H1 (cell line): Measurements from ENCODE around the gene ECI1. TPM values are rescaled to one million over a fixed set of nuclear protein-coding genes. Genes with fewer than 3 reads are reported as not detected.
A peak's percentile ranks its signal among the peaks of the same experiment; 100 is the strongest.

Experiments used
- CTCF ChIA-PET: fragments of 300-600 bp; sonication (Branson Sonifier 250); formaldehyde crosslinking; loops from one replicate; lab custom pipeline; 2021; ENCODE audit not compliant: partially characterized antibody; lab: Charles Lee
- POLR2A ChIA-PET: fragments of 300-600 bp; sonication (Branson Sonifier 250); formaldehyde crosslinking; loops from one replicate; lab custom pipeline; 2021; ENCODE audit warnings: inconsistent platforms; ENCODE audit not compliant: partially characterized antibody; lab: Charles Lee
- DNase-seq, 2 experiments: peaks; one replicate each; pipeline versions ENCODE4 v3.0.0 to v3.0.0-alpha.2; 2010 to 2022; ENCODE audit warnings: low spot score in 2 of 2, low read depth in 1 of 2, mixed read lengths in 1 of 2
- FAIRE-seq: peaks from 2 replicates; lab custom pipeline; 2011; peaks lifted over from hg19 to GRCh38; lab: Jason Lieb, UNC
- H2AFZ ChIP-seq: 2 replicates; pipeline ENCODE4 v1.8.1; 2012; ENCODE audit warnings: low read length, inconsistent platforms
- H2AK5ac ChIP-seq: 2 replicates; pipeline ENCODE4 v1.6.1; 2013; ENCODE audit warnings: low read depth, low read length
- H2BK120ac ChIP-seq: replicated peaks from 2 replicates; pipeline ENCODE3; 2013; ENCODE audit warnings: low read depth, low read length, inconsistent platforms
- H2BK12ac ChIP-seq: 2 replicates; pipeline ENCODE4 v1.6.1; 2013; ENCODE audit warnings: low read depth, low read length
- H2BK15ac ChIP-seq: 2 replicates; pipeline ENCODE4 v1.6.1; 2013; ENCODE audit warnings: low read length
- H2BK20ac ChIP-seq: 2 replicates; pipeline ENCODE4 v1.6.1; 2013; ENCODE audit warnings: low read length
- H2BK5ac ChIP-seq: 2 replicates; pipeline ENCODE4 v1.6.1; 2013; ENCODE audit warnings: low read depth, low read length
- H3K14ac ChIP-seq: 2 replicates; pipeline ENCODE4 v1.6.1; 2013; ENCODE audit warnings: inconsistent platforms; ENCODE audit not compliant: insufficient read length
- H3K18ac ChIP-seq: 2 replicates; pipeline ENCODE4 v1.6.1; 2013; ENCODE audit warnings: low read length; ENCODE audit errors: extremely low read depth
- H3K23ac ChIP-seq: 2 replicates; pipeline ENCODE4 v1.6.1; 2013; ENCODE audit warnings: inconsistent platforms; ENCODE audit not compliant: insufficient read length
- H3K23me2 ChIP-seq: 2 replicates; pipeline ENCODE4 v1.6.1; 2013; ENCODE audit warnings: low read depth, low read length
- H3K27ac ChIP-seq: 2 replicates; pipeline ENCODE4 v1.6.1; 2011; ENCODE audit warnings: low read depth, low read length, inconsistent platforms
- H3K27me3 ChIP-seq, 4 experiments: replicated peaks in 1 of 4; 1 replicate in 1 of 4; 2 replicates in 3 of 4; pipeline versions ENCODE4 v1.6.1 to v1.8.1; 2011 to 2013; ENCODE audit warnings: low read length in 3 of 4, mild to moderate bottlenecking in 3 of 4, inconsistent platforms in 2 of 4, mixed read lengths in 2 of 4, moderate library complexity in 1 of 4; ENCODE audit not compliant: control insufficient read depth in 3 of 4, insufficient read depth in 3 of 4; ENCODE audit errors: extremely low read depth in 1 of 4
- H3K36me3 ChIP-seq, 4 experiments: 2 replicates each; pipeline versions ENCODE4 v1.6.1 to v1.8.1; 2011 to 2013; ENCODE audit warnings: mild to moderate bottlenecking in 4 of 4, low read length in 3 of 4, moderate library complexity in 2 of 4, control low read depth in 1 of 4, inconsistent platforms in 1 of 4; ENCODE audit not compliant: insufficient read depth in 4 of 4, control insufficient read depth in 2 of 4
- H3K4ac ChIP-seq: replicated peaks from 2 replicates; pipeline ENCODE3; 2013; ENCODE audit warnings: low read length, low read depth, mixed read lengths, inconsistent platforms; ENCODE audit not compliant: insufficient read length
- H3K4me1 ChIP-seq, 4 experiments: replicated peaks in 1 of 4; 1 replicate in 1 of 4; 2 replicates in 3 of 4; pipeline versions ENCODE4 v1.6.1 to v1.8.1; 2011 to 2013; ENCODE audit warnings: low read length in 3 of 4, inconsistent platforms in 2 of 4, mixed read lengths in 1 of 4; ENCODE audit not compliant: insufficient read depth in 4 of 4, control insufficient read depth in 3 of 4
- H3K4me2 ChIP-seq, 2 experiments: 2 replicates each; pipeline versions ENCODE4 v1.6.1 to v1.8.1; 2011 to 2013; ENCODE audit warnings: low read depth in 2 of 2, low read length in 2 of 2, control low read depth in 1 of 2, inconsistent platforms in 1 of 2, mild to moderate bottlenecking in 1 of 2; ENCODE audit not compliant: insufficient read depth in 1 of 2
- H3K4me3 ChIP-seq, 4 experiments: fragments of 200-600, 300-600 bp in 1 of 4; sonication (generic), shearing (Covaris generic), sonication (Bioruptor Twin) in 1 of 4; 2 replicates each; pipeline versions ENCODE4 v1.5.1 to v1.8.1; 2011 to 2016; ENCODE audit warnings: low read length in 4 of 4, low read depth in 3 of 4, control low read depth in 2 of 4, inconsistent platforms in 2 of 4, mild to moderate bottlenecking in 2 of 4, mixed read lengths in 1 of 4, moderate library complexity in 1 of 4; ENCODE audit not compliant: insufficient read depth in 2 of 4; ENCODE audit errors: extremely low read depth in 1 of 4
- H3K56ac ChIP-seq: replicated peaks from 2 replicates; pipeline ENCODE3; 2013; ENCODE audit warnings: low read depth, mild to moderate bottlenecking, mixed read lengths, low read length, inconsistent platforms; ENCODE audit not compliant: insufficient read length
- H3K79me1 ChIP-seq: 2 replicates; pipeline ENCODE4 v1.6.1; 2013; ENCODE audit warnings: low read depth, low read length, control low read depth
- H3K79me2 ChIP-seq, 2 experiments: 2 replicates each; pipeline versions ENCODE4 v1.6.1 to v1.8.1; 2012 to 2013; ENCODE audit warnings: low read length in 2 of 2, mild to moderate bottlenecking in 2 of 2, inconsistent platforms in 1 of 2; ENCODE audit not compliant: insufficient read depth in 2 of 2, control insufficient read depth in 1 of 2
- H3K9ac ChIP-seq, 4 experiments: replicated peaks in 1 of 4; 1 replicate in 1 of 4; 2 replicates in 3 of 4; pipeline versions ENCODE4 v1.6.1 to v1.8.1; 2011 to 2013; ENCODE audit warnings: low read depth in 3 of 4, low read length in 3 of 4, control low read depth in 2 of 4, mild to moderate bottlenecking in 2 of 4, moderate library complexity in 2 of 4, inconsistent platforms in 1 of 4; ENCODE audit errors: extremely low read depth in 1 of 4
- H3K9me3 ChIP-seq, 2 experiments: 2 replicates each; pipeline versions ENCODE4 v1.6.1 to v1.8.1; 2012 to 2013; ENCODE audit warnings: mild to moderate bottlenecking in 2 of 2, moderate library complexity in 2 of 2, control low read depth in 1 of 2, inconsistent platforms in 1 of 2, low read depth in 1 of 2, low read length in 1 of 2, mixed read lengths in 1 of 2; ENCODE audit not compliant: insufficient read depth in 2 of 2
- H4K20me1 ChIP-seq, 2 experiments: replicated peaks in 1 of 2; 2 replicates each; pipeline versions ENCODE3 to v1.8.1; 2011 to 2013; ENCODE audit warnings: inconsistent platforms in 2 of 2, low read length in 2 of 2, mild to moderate bottlenecking in 1 of 2; ENCODE audit not compliant: insufficient read depth in 2 of 2, control insufficient read depth in 1 of 2
- H4K5ac ChIP-seq: 2 replicates; pipeline ENCODE4 v1.6.1; 2013; ENCODE audit warnings: low read length, low read depth, mixed read lengths, inconsistent platforms; ENCODE audit not compliant: insufficient read length
- H4K8ac ChIP-seq: 2 replicates; pipeline ENCODE4 v1.8.0; 2013; ENCODE audit warnings: mild to moderate bottlenecking, moderate library complexity, low read length, inconsistent platforms; ENCODE audit not compliant: insufficient read depth; ENCODE audit errors: extremely low read depth
- H4K91ac ChIP-seq: replicated peaks from 2 replicates; pipeline ENCODE3; 2013; ENCODE audit warnings: low read length, mixed read lengths, inconsistent platforms; ENCODE audit not compliant: insufficient read length
- BRCA1 ChIP-seq: IDR thresholded peaks from 2 replicates; pipeline ENCODE4 v1.6.1; 2012; ENCODE audit warnings: low read depth, low read length, improper control_type of control experiment
- CEBPB ChIP-seq: IDR thresholded peaks from 2 replicates; pipeline ENCODE4 v1.6.1; 2012; ENCODE audit warnings: low read depth, low read length
- EP300 ChIP-seq, 2 experiments: IDR thresholded peaks; 1 replicate in 1 of 2; 2 replicates in 1 of 2; pipeline ENCODE4 v1.6.1; 2011 to 2012; ENCODE audit warnings: low read depth in 2 of 2, low read length in 2 of 2, mild to moderate bottlenecking in 2 of 2, borderline replicate concordance in 1 of 2, inconsistent platforms in 1 of 2, moderate library complexity in 1 of 2
- GTF2F1 ChIP-seq: IDR thresholded peaks from 2 replicates; pipeline ENCODE4 v1.6.1; 2012; ENCODE audit warnings: low read depth, low read length, improper control_type of control experiment, borderline replicate concordance
- JUN ChIP-seq: IDR thresholded peaks from 2 replicates; pipeline ENCODE4 v1.6.1; 2011; ENCODE audit warnings: low read depth, mild to moderate bottlenecking, improper control_type of control experiment, low read length
- KDM4A ChIP-seq: IDR thresholded peaks from one replicate; pipeline ENCODE4 v1.7.1; 2012; ENCODE audit warnings: low read depth, mild to moderate bottlenecking, moderate library complexity, low read length, inconsistent platforms; ENCODE audit not compliant: severe bottlenecking
- MAFK ChIP-seq: IDR thresholded peaks from 2 replicates; pipeline ENCODE4 v1.6.1; 2012; ENCODE audit warnings: low read depth, mild to moderate bottlenecking, improper control_type of control experiment, low read length
- POLR2A ChIP-seq, 2 experiments: IDR thresholded peaks; 1 replicate in 1 of 2; 2 replicates in 1 of 2; pipeline ENCODE4 v1.6.1; 2011; ENCODE audit warnings: low read depth in 2 of 2, low read length in 2 of 2, mild to moderate bottlenecking in 2 of 2; ENCODE audit errors: control extremely low read depth in 1 of 2
- POU5F1 ChIP-seq: IDR thresholded peaks from 2 replicates; pipeline ENCODE4 v1.6.1; 2011; ENCODE audit warnings: low read depth, mild to moderate bottlenecking, low read length, moderate library complexity
- RAD21 ChIP-seq, 2 experiments: IDR thresholded peaks in 1 of 2; conservative IDR thresholded peaks in 1 of 2; 2 replicates each; pipeline ENCODE4 v1.6.1; 2011; ENCODE audit warnings: low read depth in 2 of 2, low read length in 2 of 2, improper control_type of control experiment in 1 of 2, inconsistent platforms in 1 of 2, mild to moderate bottlenecking in 1 of 2, moderate library complexity in 1 of 2
- SP1 ChIP-seq: IDR thresholded peaks from 2 replicates; pipeline ENCODE4 v1.6.1; 2011; ENCODE audit warnings: low read depth, low read length
- SP2 ChIP-seq: IDR thresholded peaks from 2 replicates; pipeline ENCODE4 v1.6.1; 2012; ENCODE audit warnings: mild to moderate bottlenecking, low read length, inconsistent platforms
- ZNF274 ChIP-seq: IDR thresholded peaks from 2 replicates; pipeline ENCODE4 v1.7.0; 2012; ENCODE audit warnings: low read length, borderline replicate concordance; ENCODE audit errors: extremely low read depth
- WGBS, 2 experiments: shearing (Covaris generic) in 1 of 2; methylation state at CpG; one replicate each; pipeline versions ENCODE4 v1.1.6 to v1.1.7; 2013 to 2015; ENCODE audit warnings: low lambda C conversion rate in 2 of 2, mixed read lengths in 2 of 2, inconsistent platforms in 1 of 2, low coverage in 1 of 2, missing lambda C conversion rate in 1 of 2; ENCODE audit not compliant: insufficient replicate concordance in 2 of 2, insufficient coverage in 1 of 2, insufficient read length in 1 of 2; ENCODE audit errors: extremely low coverage in 1 of 2, missing lambda C conversion rate in 1 of 2; 5-methylcytosine and 5-hydroxymethylcytosine counted together
- polyA plus RNA-seq, 7 experiments: library from polyadenylated mRNA; depleted of rRNA in 3 of 7; stranded (reverse) in 5 of 7; unstranded in 2 of 7; fragments of >200 nt in 5 of 7; fragments of 200-250 nt in 2 of 7; gene quantifications; 1 replicate in 5 of 7; 2 replicates in 1 of 7; 4 replicates in 1 of 7; pipeline versions ENCODE4 v1.2.1 to v1.2.3, GENCODE V29; 2011 to 2013; ENCODE audit warnings: missing spikeins in 2 of 7, mixed read lengths in 2 of 7
- total RNA-seq: library from RNA; stranded (reverse); fragmentation: NEBNext Ultra II Directional; extraction: Animal tissue kit (Norgen Biotek cat#: 25700); gene quantifications from 2 replicates; pipeline ENCODE4 v1.2.1, GENCODE V29; 2021

The ECI1 gene
- total and polyA plus RNA-seq, 2 of the 8 experiments (the other 6 are each of a cell fraction or from before 2014, with no cell fraction given): 79.5 to 151 TPM

DNA sequence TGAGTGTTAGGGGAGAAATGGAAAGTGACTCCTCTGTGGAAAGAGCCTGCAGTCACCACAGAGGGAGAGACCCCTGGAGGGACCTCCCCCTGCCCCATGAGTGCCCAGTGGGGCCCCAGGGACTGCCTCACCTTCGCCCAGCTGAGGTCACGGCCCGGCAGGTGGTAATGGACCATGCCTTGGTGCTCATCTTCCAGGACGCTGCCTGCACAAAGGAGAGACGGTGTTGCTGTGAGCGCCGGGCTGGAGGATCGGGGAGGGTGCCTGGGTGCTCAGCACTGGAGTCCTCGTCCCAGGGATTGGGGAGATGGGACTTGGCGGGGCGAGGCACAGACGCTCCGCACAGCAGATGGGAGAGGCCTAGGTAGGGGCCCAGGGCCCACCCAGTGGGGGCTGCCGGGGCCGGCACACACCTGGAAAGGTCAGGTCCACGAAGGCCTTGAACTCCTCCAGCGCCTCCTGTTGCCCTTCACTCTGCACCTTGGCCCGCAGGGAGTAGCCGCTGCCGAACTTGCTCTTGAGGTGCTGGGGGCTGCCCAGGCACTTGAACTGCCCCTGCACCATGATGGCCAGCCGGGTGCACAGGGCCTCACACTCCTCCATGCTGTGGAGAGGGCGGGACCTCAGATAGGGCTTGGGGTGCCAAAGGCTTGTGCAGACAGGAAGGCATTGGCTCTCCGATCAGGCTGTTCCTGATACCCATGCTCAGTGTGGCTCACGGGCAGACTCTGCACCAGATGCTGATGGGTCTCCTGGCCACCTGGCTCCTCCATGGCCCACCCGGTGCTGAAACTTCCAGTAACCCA lies 26.3 kb upstream of the ECI1 start:
- H4K8ac ChIP-seq: peak overlapping the region; percentile 35; the same call in 1 of the 2 replicates
- POLR2A ChIA-PET: interaction anchor here (0.6 to 1.9 kb wide), 11 partner anchors 9 to 325 kb away, joined by 3 to 6 read pairs (median 3); partner anchors contain the start of gene ECI1
- WGBS, 2 experiments: 90% methylated on average over 24 of the region's 25 CpGs; no CpG with 5 or more reads in 1 of the 2 experiments
- TF ChIP-seq ZNF274: no peak
- TF ChIP-seq MAFK: no peak
- TF ChIP-seq JUN: no peak
- no peak for TF ChIP-seq KDM4A
- no peak for TF ChIP-seq BRCA1
- TF ChIP-seq RAD21 (IDR thresholded peaks at IDR 0.05 in 1 of 2, conservative IDR thresholded peaks at IDR 0.05 in 1 of 2; ENCODE audit: low read depth in 2 of 2, low read length in 2 of 2): no peak
- no peak for TF ChIP-seq EP300 (IDR thresholded peaks at IDR 0.05; ENCODE audit: borderline replicate concordance in 1 of 2, low read depth in 2 of 2, low read length in 2 of 2)
- TF ChIP-seq CEBPB: no peak
- no peak for TF ChIP-seq SP1
- TF ChIP-seq GTF2F1: no peak
- no peak for TF ChIP-seq SP2
- no peak for TF ChIP-seq POU5F1
- TF ChIP-seq POLR2A (IDR thresholded peaks at IDR 0.05; ENCODE audit: control extremely low read depth in 1 of 2, low read depth in 2 of 2, low read length in 2 of 2): no peak

More for the DNA sequence above, 26.3 kb upstream of the ECI1 start:
- no peaks in the 10 kb centered on the region for H3K9me3 ChIP-seq
- no peak overlapping the region for H2AFZ ChIP-seq
- no peaks in the 10 kb centered on the region for H3K36me3 ChIP-seq
- no peak overlapping the region for H2BK120ac ChIP-seq
- no peak overlapping the region for H3K18ac ChIP-seq
- H4K5ac ChIP-seq: no peak overlapping the region
- H2BK20ac ChIP-seq: no peak overlapping the region
- H4K20me1 ChIP-seq: peaks cover 3 to 5% of the 10 kb centered on the region in 2 experiments
- H3K23me2 ChIP-seq: no peaks in the 10 kb centered on the region
- no peak for DNase-seq
- no peaks in the 10 kb centered on the region; a peak in 1 of 7 replicates for H3K4me1 ChIP-seq
- no peak overlapping the region for H3K23ac ChIP-seq
- no peak for FAIRE-seq
- no peak overlapping the region for H3K4me2 ChIP-seq
- H2AK5ac ChIP-seq: no peak overlapping the region
- no peak overlapping the region for H3K14ac ChIP-seq
- CTCF ChIA-PET: interaction anchor here (0.6 to 4.8 kb wide), 12 partner anchors 7 to 223 kb away, joined by 3 to 30 read pairs (median 4); no protein-coding TSS in a partner anchor
- H3K56ac ChIP-seq: no peak overlapping the region
- no peak overlapping the region for H4K91ac ChIP-seq
- no peak overlapping the region for H3K4me3 ChIP-seq
- H3K27me3 ChIP-seq: no peaks in the 10 kb centered on the region
- H3K4ac ChIP-seq: no peak overlapping the region
- no peak overlapping the region for H3K27ac ChIP-seq
- 0 out of 2 replicates have a peak overlapping the region, but pooled peaks have one; percentile 8 for H2BK5ac ChIP-seq
- no peak overlapping the region for H3K9ac ChIP-seq
- no peak overlapping the region for H2BK12ac ChIP-seq
- no peak overlapping the region for H2BK15ac ChIP-seq
- H3K79me2 ChIP-seq: no peaks in the 10 kb centered on the region
- no peaks in the 10 kb centered on the region for H3K79me1 ChIP-seq
